GM19452 (cell line): ENCODE results near the gene KRTAP22-1.

Experiments used
- ATAC-seq: cut with Tn5 transposase; IDR thresholded peaks from one replicate; pipeline ENCODE4 v1.9.1; 2021; ENCODE audit not compliant: unreplicated experiment

The KRTAP22-1 gene

DNA sequence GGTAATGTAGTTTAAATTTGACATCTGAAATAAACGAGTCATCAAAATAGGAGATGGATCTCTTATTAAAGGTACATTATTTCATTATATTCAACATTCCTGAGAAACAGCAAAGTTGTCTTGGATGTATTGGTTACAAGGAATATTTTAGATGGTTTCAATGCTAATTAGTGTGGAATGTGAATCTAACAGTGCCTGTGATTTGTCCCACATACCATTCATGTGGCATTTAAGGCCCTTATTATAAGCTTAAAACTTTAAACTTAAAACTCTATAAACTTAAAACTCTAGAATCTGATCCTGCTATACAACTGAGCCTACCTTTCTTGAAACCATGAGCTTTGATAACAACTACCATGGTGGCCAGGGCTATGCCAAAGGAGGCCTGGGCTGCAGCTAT is at the start of gene KRTAP22-1:
KRTAP22-1 (plus strand) TSS at position 301 of the 400 bp plus-strand sequence.
- no peak for ATAC-seq

DNA sequence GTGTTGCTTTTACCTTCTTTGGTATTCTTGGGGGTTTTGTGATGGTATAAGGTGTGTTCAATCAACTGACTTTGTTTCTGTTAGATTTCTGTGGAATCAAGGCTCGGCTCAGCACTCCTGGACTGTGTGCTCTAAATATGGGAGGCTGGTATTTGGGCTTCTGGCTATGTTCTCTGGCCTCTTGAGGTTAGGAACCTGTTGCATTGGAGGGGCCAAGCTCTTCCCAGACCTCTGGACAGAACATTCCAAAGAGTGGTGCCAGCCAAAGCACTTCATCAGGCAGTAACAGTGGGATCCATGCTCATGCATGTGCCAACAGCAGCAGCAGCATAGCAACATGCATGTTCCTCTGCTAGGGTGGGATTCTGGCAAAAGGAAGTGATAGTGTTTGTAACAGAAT is 48.1 kb upstream of the KRTAP22-1 start:
- ATAC-seq: no peak

GRCh38 chr21:30555095-30555494 is 45.8 kb upstream of the KRTAP22-1 start:
- no peak for ATAC-seq

DNA sequence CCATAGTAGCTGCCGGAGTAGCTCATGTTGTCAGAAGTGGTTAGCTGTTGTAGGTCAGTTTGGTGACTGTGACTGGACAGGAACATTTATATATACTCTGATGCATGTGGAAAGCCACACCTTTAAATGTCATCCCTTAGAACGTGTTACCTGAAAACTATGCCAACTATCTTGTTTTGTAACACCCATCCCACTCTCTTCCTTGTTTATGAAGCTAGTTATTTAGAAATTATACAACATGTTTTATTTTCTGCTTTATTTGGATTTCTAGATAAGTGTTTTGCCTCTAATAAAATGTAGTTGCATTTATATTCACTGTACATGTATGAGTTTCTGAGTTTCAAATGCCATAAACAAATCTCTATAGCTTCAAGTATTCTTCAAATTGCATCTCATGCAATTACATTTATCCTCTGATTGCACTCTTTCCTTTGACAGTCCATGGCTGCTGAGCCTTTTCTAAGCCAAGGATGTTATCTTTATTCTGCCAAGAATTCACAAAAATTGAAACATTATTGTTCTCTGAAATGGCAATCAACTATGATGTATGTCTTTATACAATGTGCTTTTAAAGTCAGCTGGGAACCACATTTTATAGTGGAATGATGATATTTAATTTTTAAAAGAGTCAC is 39.5 kb upstream of the KRTAP22-1 start, which contains the start of gene KRTAP19-7:
KRTAP19-7 (minus strand) TSS at position 51 of the 632 bp plus-strand sequence; CDS start at position 26, 25 bp downstream.
- no peak for ATAC-seq

GRCh38 chr21:30561957-30562356 is 38.9 kb upstream of the KRTAP22-1 start:
- ATAC-seq: no peak

GRCh38 chr21:30563072-30563471 is 37.8 kb upstream of the KRTAP22-1 start:
- no peak for ATAC-seq

DNA sequence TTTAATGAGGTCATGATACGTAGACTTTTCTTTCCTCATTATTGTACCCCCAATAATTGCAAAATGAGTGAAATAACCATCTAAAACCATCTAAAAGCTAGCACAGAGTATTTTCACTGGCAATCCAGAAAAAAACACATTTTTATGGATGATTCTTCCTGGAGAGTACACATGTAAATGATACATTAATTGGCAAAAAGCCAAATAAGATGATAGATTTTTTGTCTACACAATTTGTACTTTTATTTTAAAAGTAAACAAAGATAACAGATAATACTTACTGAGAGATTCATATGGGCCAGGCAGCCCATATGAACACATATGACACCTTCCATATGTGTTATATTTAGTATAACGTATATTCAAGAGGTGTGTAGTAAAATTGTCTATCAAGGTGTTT is 37.3 kb upstream of the KRTAP22-1 start:
- no peak for ATAC-seq

GRCh38 chr21:30567617-30568016 is 33.3 kb upstream of the KRTAP22-1 start:
- no peak for ATAC-seq

GRCh38 chr21:30577766-30578165 is 23.1 kb upstream of the KRTAP22-1 start:
- no peak for ATAC-seq

DNA sequence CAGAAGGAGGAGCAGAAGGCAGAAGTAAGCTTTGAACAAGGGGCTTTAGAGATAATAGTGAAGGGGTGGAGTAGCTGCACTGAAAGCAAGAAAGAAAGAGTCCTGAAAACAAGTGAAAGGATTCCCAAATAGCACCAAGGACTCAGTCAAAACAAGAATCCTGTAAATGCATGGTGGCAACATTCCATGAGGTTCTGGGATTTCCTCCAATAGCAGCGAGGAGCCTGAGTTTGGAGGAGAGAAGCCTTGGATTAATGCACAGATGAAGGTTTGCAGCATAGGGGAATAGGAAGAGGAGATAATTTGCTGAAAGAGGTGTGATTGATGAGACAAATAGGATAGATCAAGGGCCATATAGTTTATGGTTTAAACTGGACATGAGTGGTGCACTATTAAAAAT is 21.5 kb upstream of the KRTAP22-1 start:
- no peak for ATAC-seq

- no peak for ATAC-seq
Observed at GRCh38 chr21:30580132-30580531, 20.8 kb upstream of the KRTAP22-1 start.

DNA sequence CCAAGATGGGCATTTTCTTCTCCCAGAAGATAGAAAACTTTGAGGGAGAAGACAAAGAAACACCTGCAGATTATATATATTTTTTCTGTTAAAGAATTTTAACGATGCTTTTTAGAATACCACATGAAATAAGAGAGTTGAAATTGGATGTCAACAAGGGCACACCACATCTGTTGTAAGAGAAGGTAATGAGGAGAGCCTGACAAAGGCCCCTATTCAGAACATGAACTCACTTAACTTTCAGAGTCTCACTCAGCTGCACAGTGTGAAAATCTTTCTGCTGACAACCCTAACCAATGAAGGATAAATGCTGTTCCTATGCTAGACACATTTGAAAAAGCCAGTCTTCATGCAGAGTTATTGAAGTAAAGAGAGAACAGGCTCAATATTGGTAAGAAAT is 18.0 kb upstream of the KRTAP22-1 start:
- ATAC-seq: no peak

DNA sequence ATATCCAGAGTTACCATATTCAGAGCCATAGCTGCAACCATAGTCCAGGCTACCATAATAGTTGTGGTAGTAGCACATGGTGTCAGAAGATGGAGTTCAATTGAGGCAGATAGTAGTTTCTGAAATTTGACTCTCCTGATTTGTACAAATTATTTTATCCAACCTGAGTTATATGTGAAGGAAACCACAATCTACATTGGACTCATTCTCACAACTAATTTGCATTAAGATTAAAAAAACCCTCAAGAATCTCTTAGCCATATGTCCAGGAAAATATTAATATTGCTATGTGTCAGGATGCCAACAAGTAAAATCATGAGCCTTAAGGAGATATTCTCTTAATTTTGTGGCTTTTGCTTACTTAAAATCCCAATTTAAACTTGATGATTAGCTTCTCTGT is 10.6 kb upstream of the KRTAP22-1 start, which contains the start of gene KRTAP22-2:
KRTAP22-2 (minus strand) TSS at position 101 of the 400 bp plus-strand sequence.
- no peak for ATAC-seq

GRCh38 chr21:30592140-30592539 is 8.7 kb upstream of the KRTAP22-1 start, which contains the start of gene KRTAP6-3:
KRTAP6-3 (plus strand) TSS chr21:30592440; CDS start chr21:30592446, 6 bp downstream.
- ATAC-seq: no peak

GRCh38 chr21:30598802-30599201 is 2.1 kb upstream of the KRTAP22-1 start, which contains the start of gene KRTAP6-2:
KRTAP6-2 (minus strand) TSS chr21:30598902; CDS start chr21:30598874, 28 bp downstream.
- no peak for ATAC-seq

GRCh38 chr21:30605968-30606367 is 5.1 kb downstream of the KRTAP22-1 start:
- no peak for ATAC-seq

DNA sequence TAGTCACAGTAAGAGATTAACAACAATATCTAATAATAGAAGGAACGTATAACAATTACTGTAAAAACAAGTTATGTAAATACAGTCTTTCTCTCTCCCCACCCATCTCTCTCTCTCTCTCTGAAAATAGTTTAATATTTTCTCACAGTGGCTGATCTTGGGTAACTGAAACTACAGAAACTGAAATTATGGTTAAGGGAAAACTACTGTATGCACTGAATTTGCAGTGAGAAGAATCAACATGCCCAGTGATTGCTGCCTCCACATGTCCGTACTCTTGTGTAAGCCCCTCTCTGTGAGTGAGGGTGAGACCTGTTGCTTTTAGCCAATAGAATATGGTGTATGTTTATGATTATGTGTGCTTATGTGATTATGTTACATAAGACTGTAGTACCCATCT is 11.2 kb downstream of the KRTAP22-1 start:
- no peak for ATAC-seq

- no peak for ATAC-seq
Observed at GRCh38 chr21:30613836-30614235, 12.9 kb downstream of the KRTAP22-1 start, which contains the start of gene KRTAP6-1. KRTAP6-1 (minus strand) TSS chr21:30613930; CDS start chr21:30613904, 26 bp downstream.

DNA sequence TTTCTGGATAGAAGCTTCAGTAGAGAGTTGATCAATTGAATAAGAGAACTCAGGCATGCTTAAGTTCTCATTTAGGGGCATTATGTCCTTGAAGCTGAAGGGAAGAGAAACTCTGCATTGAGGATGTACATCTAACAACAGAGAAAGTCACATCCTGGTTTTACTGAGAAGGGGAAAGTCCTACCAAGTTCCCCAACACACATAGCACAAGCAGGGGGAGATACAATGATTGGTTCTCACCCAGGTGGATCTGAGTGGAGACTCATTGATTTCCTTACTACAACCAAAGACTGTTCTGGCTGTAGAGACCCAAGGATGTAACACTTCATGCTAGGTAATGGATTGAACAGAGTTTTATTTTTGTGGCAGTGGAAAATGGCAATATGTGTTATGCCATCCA is 14.3 kb downstream of the KRTAP22-1 start:
- ATAC-seq: no peak

DNA sequence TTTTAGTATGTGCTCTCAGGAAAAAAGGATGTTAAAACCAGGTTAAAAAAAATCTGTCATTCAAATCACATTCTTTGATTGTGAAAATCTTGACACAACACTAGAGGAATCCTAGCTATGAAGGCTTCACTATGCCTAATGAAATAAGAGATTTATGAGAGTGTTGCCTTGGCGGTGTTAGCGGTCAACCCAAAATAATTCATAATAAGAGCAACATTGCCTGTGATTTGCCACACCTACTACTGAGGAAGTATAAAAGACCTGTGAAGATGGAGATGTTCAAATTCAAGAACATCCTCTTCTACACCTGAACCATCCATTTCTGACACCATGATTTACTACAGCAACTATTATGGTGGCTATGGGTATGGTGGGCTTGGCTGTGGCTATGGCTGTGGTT is 15.2 kb downstream of the KRTAP22-1 start, which contains the start of gene KRTAP20-1:
KRTAP20-1 (plus strand) TSS at position 301 of the 400 bp plus-strand sequence; CDS start at position 331, 30 bp downstream.
- no peak for ATAC-seq

GRCh38 chr21:30620080-30620479 is 19.2 kb downstream of the KRTAP22-1 start:
- no peak for ATAC-seq

- no peak for ATAC-seq
Observed at GRCh38 chr21:30620522-30620921, 19.6 kb downstream of the KRTAP22-1 start, which contains the start of gene KRTAP20-4. KRTAP20-4 (plus strand) TSS chr21:30620627.
